Tibial nerve (tissue), 4 donors: ENCODE measurements around the gene XPNPEP2.

Source experiments
- CTCF ChIP-seq, 5 experiments: fragments of 200-600 bp in 3 of 5; fragments of 450-650 bp in 2 of 5; sonication (generic) in 3 of 5; IDR thresholded peaks; one replicate each; pipeline ENCODE4 v1.5.1; 2016 to 2019; ENCODE audit warnings: antibody characterized with exemption in 5 of 5, mild to moderate bottlenecking in 3 of 5, moderate library complexity in 2 of 5
- EP300 ChIP-seq, 2 donors: sonication (generic); formaldehyde crosslinking; IDR thresholded peaks; one replicate each; pipeline ENCODE4 v1.6.1; 2017; ENCODE audit warnings: antibody characterized with exemption in 2 of 2, mild to moderate bottlenecking in 1 of 2
- POLR2A ChIP-seq, 2 donors: fragments of 450-650 bp; IDR thresholded peaks; one replicate each; pipeline ENCODE4 v1.6.1; 2017; ENCODE audit warnings: antibody characterized with exemption in 2 of 2, mild to moderate bottlenecking in 2 of 2, moderate library complexity in 2 of 2

GRCh38 chrX:129698150-129698549, 40.6 kb upstream of the XPNPEP2 start:
- TF ChIP-seq CTCF (IDR thresholded peaks at IDR 0.05) = no peak
- no peak for TF ChIP-seq EP300 (IDR thresholded peaks at IDR 0.05)
- no peak for TF ChIP-seq POLR2A (IDR thresholded peaks at IDR 0.05)
